ENCODE results near the gene RAMP3.

The RAMP3 gene

GRCh38 chr7:45216622-45217165 lies 59.1 kb downstream of the RAMP3 start:
- no peak for FAIRE-seq
- no peak for DNase-seq (ENCODE audit: extremely low spot score, insufficient read length, low read depth)

DNA sequence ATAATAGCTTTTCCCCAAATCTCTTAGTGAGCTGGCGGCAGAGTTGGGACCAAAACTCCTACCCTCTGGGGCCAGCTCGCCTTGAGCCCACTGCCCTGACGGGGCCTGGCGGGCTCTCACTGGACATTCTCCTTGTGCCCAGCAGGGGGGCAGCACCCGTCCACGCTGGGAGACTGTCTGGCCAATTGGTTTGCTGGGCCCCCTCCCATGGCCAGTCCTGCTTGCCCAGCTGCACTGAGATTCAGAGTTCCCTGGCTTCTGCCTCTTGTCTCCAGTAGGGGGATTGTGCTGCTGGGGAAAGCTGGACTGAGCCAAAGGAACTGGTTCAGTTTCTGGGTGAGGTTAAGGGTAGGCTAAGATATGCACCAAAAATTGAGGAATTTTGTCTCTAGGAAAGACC lies 59.8 kb downstream of the RAMP3 start:
- FAIRE-seq = no peak
- DNase-seq (ENCODE audit: extremely low spot score, insufficient read length, low read depth) = no peak

GRCh38 chr7:45219130-45219529 lies 61.5 kb downstream of the RAMP3 start:
- DNase-seq (ENCODE audit: extremely low spot score, insufficient read length, low read depth) = no peak
- FAIRE-seq = no peak

DNA sequence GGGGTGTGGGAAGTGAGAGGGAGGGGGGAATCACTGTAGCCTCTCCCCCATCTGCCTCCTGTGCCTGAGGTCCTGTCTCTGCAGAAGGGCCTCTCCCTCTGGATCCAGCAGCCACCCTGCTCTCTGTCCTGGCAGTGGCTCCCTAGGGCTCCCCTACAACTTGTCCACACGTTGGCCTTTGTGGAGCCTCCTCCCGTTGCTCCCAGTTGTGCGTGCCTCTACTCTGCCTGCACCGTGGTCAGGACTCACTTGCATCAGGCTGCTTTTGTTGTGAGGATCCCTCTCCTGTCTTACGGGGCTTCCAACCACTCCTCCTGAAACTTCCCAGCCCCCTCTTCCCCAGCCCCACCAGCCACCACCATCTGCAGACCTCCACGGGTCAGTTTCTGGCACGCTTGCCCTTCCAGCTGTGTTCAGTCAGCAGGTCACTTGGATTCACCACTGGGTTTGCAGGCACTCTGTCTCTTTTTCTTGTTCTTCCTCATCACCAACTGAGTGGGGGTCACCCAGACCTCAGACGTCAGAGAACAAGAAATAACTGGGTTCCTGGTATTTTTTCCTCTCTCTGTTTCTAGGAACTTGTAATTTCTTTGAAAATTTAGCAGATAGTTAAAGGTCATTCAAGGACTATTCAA lies 62.3 kb downstream of the RAMP3 start:
- no peak for FAIRE-seq
- DNase-seq (ENCODE audit: extremely low spot score, insufficient read length, low read depth) = no peak

- FAIRE-seq (no peak), DNase-seq (ENCODE audit: extremely low spot score, insufficient read length, low read depth) (no peak)
These were observed 63.4 kb downstream of the RAMP3 start for GRCh38 chr7:45220846-45221618.

DNA sequence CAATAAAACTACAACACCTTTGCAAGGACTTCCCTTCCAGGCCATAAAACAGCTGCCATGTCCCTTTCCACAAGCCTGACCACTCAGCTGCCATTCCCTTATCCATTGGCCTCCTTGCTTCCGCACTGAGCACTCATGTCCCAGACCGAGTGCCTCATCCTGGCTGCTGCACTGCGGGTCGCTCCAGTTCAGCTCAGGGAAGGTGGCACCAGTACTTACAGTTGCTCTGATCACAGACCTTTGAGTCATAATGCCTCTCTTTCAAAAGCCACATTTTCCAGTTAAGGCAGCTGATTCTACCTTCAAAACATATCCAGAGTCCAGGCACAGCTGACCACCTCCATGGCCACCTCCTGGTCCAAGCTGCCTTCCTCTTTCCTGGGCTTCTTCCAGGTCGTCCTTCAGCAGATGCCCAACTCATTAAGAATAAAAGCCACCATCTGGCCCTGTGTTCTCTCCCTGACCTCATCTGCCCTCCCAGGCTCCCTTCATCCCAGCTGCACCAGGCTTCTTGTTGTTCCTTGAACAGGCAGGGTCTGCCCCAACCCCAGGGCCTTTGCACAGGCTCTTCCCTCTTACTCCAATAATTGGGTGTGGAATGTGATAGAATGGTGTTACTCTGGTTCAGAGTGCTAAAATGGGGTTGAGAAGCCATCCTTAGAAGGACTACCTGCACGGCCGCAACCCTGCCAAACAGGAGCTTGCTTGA lies 64.5 kb downstream of the RAMP3 start:
- DNase-seq (ENCODE audit: extremely low spot score, insufficient read length, low read depth) = no peak
- FAIRE-seq = no peak

GRCh38 chr7:45223078-45223477 lies 65.5 kb downstream of the RAMP3 start:
- DNase-seq (ENCODE audit: extremely low spot score, insufficient read length, low read depth) = no peak
- no peak for FAIRE-seq

DNA sequence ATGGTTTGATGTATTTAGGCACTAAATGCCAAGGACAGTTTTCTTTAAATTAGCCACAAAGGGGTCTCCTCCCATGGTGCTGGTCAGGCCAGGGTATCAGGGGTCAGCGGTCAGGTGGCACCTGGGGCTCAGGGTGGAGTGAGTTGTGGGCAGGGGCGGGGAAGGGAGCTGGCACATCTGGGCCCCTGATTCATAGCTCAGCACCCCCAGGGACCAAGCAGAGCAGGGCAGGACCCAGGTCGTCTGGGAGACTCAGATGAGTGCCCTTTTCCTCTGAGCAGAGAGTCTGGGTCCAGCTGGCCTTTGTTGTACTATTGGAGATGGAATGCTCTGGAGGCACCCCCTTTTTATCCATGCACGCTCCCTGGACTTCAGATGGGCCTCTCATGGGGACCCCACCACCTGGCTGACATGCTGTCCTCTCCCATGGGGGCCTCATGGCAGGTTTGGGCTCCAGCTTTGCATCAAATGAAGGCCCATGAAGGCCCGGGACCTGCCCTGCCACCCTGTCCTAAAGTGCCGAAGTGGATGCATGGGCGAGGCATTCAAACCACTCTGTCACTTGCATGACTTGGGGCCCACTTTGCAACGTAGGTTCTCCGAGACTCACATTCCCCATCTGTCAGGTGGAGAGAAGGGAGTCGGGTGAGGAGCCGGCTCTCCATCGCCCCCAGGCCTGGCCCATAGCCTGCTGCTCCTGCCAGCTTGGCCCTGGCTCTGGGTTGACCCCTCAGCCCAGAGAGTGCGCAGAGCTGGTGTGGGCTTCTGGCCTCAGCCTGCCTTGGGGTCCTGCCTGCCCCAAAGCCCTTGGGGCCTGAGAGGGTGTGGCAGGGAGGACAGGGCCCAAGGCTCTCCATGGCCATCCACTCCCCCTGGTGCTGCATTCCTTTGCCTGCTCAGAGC lies 66.4 kb downstream of the RAMP3 start:
- FAIRE-seq (no peak), DNase-seq (ENCODE audit: extremely low spot score, insufficient read length, low read depth) (no peak)

GRCh38 chr7:45224832-45225231 lies 67.2 kb downstream of the RAMP3 start:
- DNase-seq (ENCODE audit: extremely low spot score, insufficient read length, low read depth) = no peak
- FAIRE-seq = no peak

GRCh38 chr7:45225311-45225947 lies 67.8 kb downstream of the RAMP3 start:
- no peak for FAIRE-seq
- DNase-seq (ENCODE audit: extremely low spot score, insufficient read length, low read depth) = no peak

DNA sequence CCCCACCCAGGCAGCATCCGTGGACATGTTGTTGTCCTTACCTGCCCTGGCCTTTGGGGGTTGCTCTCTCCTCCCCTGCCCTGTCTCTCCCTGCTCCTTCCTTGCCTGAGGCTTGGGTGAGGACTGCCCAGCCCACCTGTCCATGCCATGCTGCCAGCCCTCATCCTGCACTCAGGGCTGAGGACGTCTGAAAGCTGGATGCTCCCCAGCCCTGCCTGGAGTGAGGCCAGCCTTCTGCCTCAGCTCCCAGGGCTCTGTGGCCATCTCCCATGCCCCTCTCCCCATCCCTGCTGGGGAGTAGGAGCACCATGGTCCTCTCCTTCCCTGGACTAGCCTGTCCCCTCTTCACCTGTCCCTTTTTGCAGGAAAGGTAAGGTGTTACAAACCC lies 68.4 kb downstream of the RAMP3 start:
- DNase-seq (ENCODE audit: extremely low spot score, insufficient read length, low read depth) (no peak), FAIRE-seq (no peak)

GRCh38 chr7:45229156-45229920 lies 71.7 kb downstream of the RAMP3 start:
- DNase-seq (ENCODE audit: extremely low spot score, insufficient read length, low read depth) (no peak), FAIRE-seq (no peak)

- no peak for DNase-seq (ENCODE audit: extremely low spot score, insufficient read length, low read depth)
- no peak for FAIRE-seq
These were observed 72.5 kb downstream of the RAMP3 start for GRCh38 chr7:45230083-45230482.

GRCh38 chr7:45230611-45231165 lies 73.1 kb downstream of the RAMP3 start:
- FAIRE-seq (no peak), DNase-seq (ENCODE audit: extremely low spot score, insufficient read length, low read depth) (no peak)

DNA sequence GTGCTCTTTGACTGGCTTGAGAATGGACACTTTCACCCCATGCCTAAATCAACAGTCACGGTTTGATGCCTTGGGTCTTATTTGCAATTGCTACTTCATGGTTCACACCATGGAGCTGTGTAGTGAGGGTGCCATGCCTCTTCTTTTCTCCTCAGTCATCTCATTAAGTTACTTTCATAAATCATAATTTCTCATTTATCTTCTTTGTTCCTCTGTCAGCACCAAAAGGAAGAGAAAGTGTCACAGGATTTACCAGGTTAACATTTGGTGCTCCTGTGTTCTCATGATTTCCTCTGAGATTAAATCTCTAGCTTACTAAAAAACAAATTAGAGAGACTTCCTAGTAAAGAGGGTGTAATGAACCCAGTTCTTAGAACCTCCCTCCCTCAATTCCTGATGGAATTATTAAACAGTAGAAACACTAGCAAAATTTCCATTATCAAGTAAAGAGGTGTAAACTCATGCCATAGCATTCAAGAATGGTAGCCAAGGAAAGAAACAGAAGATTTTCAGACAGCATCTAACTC lies 75.7 kb downstream of the RAMP3 start:
- FAIRE-seq (no peak), DNase-seq (ENCODE audit: extremely low spot score, insufficient read length, low read depth) (no peak)

Data from GM18507 (cell line).